Upper lobe of left lung (tissue), 6 donors: ENCODE data around the gene HERC4. TPM values are rescaled to one million over a fixed set of nuclear protein-coding genes. Genes with fewer than 3 reads are reported as not detected.
"Not testable (repeated sequence)": the region's sequence is repeated elsewhere in the genome, so short reads cannot be mapped to it uniquely, and the experiment has no call there.

Experiments
- ATAC-seq, 2 donors: fragments of 200-7000 bp; cut with Tn5 transposase; one replicate each; pipeline ENCODE4 v1.9.1; 2022; ENCODE audit warnings: mild to moderate bottlenecking in 2 of 2, moderate library complexity in 2 of 2; ENCODE audit not compliant: low FRiP score in 2 of 2
- DNase-seq, 2 donors: peaks; one replicate each; pipeline ENCODE4 v3.0.0-alpha.2; 2019 to 2020
- H3K27ac ChIP-seq, 4 donors: fragments of 200-600 bp; sonication (generic); one replicate each; pipeline ENCODE4 v1.5.1; 2016 to 2019
- H3K27me3 ChIP-seq, 4 donors: fragments of 200-600 bp; sonication (generic); one replicate each; pipeline ENCODE4 v1.5.1; 2017 to 2019
- H3K36me3 ChIP-seq, 4 donors: fragments of 200-600 bp; sonication (generic); one replicate each; pipeline ENCODE4 v1.5.1; 2016 to 2019
- H3K4me1 ChIP-seq, 4 donors: fragments of 200-600 bp; sonication (generic); one replicate each; pipeline ENCODE4 v1.5.1; 2018 to 2019
- H3K4me3 ChIP-seq, 4 donors: fragments of 200-600 bp; sonication (generic); one replicate each; pipeline ENCODE4 v1.5.1; 2017 to 2019; ENCODE audit warnings: mild to moderate bottlenecking in 2 of 4, moderate library complexity in 1 of 4
- H3K9me3 ChIP-seq, 4 donors: fragments of 200-600 bp; sonication (generic); one replicate each; pipeline ENCODE4 v1.5.1; 2018 to 2019
- EP300 ChIP-seq, 4 donors: sonication (generic); formaldehyde crosslinking; IDR thresholded peaks; one replicate each; pipeline ENCODE4 v1.5.1; 2017; ENCODE audit warnings: antibody characterized with exemption in 4 of 4, control low read depth in 2 of 4
- POLR2A ChIP-seq, 4 donors: fragments of 450-650 bp; IDR thresholded peaks; one replicate each; pipeline ENCODE4 v1.5.1; 2016 to 2017; ENCODE audit warnings: antibody characterized with exemption in 4 of 4, mild to moderate bottlenecking in 2 of 4
- POLR2AphosphoS5 ChIP-seq, 2 donors: sonication (generic); formaldehyde crosslinking; IDR thresholded peaks; one replicate each; pipeline ENCODE4 v1.5.1; 2017; ENCODE audit warnings: antibody characterized with exemption in 2 of 2
- WGBS, 2 donors: methylation state at CpG; one replicate each; pipeline ENCODE4 v1.1.5; 2017 to 2018; 5-methylcytosine and 5-hydroxymethylcytosine counted together
- total RNA-seq, 6 donors: library from RNA; depleted of rRNA in 4 of 6; stranded (reverse); fragments of >200 nt in 4 of 6; gene quantifications; one replicate each; pipeline versions ENCODE4 v1.1.0 to v1.2.1, GENCODE V29; 2016 to 2021
- TF ChIP-seq, protein P1 (sequence below), 6 experiments: fragments of 450-650 bp in 4 of 6; fragments of 200-600 bp in 2 of 6; sonication (generic) in 2 of 6; IDR thresholded peaks; one replicate each; pipeline ENCODE4 v1.5.1; 2016 to 2019; ENCODE audit warnings: antibody characterized with exemption in 6 of 6
- donor health status: DM: no; HTN: no; CAD: no; lungs with moderate emphysema.
- donor health status: DM: no; HTN: yes; CAD: no; lungs with severe emphysema.

The HERC4 gene
- total RNA-seq, 6 donors from 2014 or later = 32.1 to 82.5 (median 46.7) TPM

GRCh38 chr10:67969875-67970274 lies 105.2 kb downstream of the HERC4 start:
- Histone ChIP-seq H3K4me3 (no peak overlapping the region), H3K36me3 (peaks cover 0 to 67% (median 12%) of the 10 kb centered on the region in 4 donors), H3K27ac (no peak overlapping the region), H3K27me3 (no peaks in the 10 kb centered on the region), H3K9me3 (peaks cover 4 to 12% (median 9%) of the 10 kb centered on the region in 4 donors), H3K4me1 (no peaks in the 10 kb centered on the region)
- DNase-seq (no peak), ATAC-seq (no peak)
- TF ChIP-seq POLR2AphosphoS5 (IDR thresholded peaks at IDR 0.05) = no peak
- no peak for TF ChIP-seq EP300 (IDR thresholded peaks at IDR 0.05)
- TF ChIP-seq, protein P1, sequence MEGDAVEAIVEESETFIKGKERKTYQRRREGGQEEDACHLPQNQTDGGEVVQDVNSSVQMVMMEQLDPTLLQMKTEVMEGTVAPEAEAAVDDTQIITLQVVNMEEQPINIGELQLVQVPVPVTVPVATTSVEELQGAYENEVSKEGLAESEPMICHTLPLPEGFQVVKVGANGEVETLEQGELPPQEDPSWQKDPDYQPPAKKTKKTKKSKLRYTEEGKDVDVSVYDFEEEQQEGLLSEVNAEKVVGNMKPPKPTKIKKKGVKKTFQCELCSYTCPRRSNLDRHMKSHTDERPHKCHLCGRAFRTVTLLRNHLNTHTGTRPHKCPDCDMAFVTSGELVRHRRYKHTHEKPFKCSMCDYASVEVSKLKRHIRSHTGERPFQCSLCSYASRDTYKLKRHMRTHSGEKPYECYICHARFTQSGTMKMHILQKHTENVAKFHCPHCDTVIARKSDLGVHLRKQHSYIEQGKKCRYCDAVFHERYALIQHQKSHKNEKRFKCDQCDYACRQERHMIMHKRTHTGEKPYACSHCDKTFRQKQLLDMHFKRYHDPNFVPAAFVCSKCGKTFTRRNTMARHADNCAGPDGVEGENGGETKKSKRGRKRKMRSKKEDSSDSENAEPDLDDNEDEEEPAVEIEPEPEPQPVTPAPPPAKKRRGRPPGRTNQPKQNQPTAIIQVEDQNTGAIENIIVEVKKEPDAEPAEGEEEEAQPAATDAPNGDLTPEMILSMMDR (IDR thresholded peaks at IDR 0.05) = no peak
- no peak for TF ChIP-seq POLR2A (IDR thresholded peaks at IDR 0.05)

GRCh38 chr10:67966035-67966434 lies 109.0 kb downstream of the HERC4 start:
- H3K4me1 ChIP-seq, ATAC-seq, H3K27me3 ChIP-seq, H3K9me3 ChIP-seq, H3K27ac ChIP-seq, H3K4me3 ChIP-seq: not testable (repeated sequence)
- H3K36me3 ChIP-seq = peaks cover 0 to 45% (median 2%) of the 10 kb centered on the region in 4 donors
- 71 to 77% methylated on average over 4 of the region's 4 CpGs for WGBS, 2 donors
- DNase-seq = peak in 1 of 2 donors; percentile 57

DNA sequence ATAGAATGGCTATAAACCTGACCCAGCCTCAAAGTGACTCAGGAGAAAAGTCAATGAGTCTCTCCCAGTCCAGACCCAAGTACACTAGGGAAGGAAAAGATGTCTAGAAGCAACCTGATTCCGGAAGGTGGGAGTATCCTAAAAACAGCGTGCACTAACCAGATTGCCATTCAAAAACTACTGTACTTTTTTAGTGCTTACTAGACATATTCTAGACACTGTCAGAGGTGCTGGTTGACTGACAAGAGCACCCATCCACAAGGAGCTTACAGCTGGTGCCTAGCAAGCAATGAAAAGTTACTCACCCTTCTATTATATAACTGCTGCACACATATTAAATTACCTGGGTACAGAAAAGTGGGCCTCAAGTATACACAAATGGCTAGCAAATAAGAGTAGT lies 109.6 kb downstream of the HERC4 start:
- H3K36me3 ChIP-seq = peaks cover 0 to 48% (median 2%) of the 10 kb centered on the region in 4 donors
- WGBS, 2 donors = 95 to 100% methylated on average over 2 of the region's 2 CpGs

GRCh38 chr10:67959839-67960476 lies 115.1 kb downstream of the HERC4 start:
- WGBS, 2 donors = 95 to 97% methylated on average over 7 to 8 of the region's 8 CpGs
- no peak for ATAC-seq
- TF ChIP-seq POLR2AphosphoS5 (IDR thresholded peaks at IDR 0.05) = no peak
- TF ChIP-seq EP300 (IDR thresholded peaks at IDR 0.05) = no peak
- TF ChIP-seq, protein P1 (IDR thresholded peaks at IDR 0.05) = no peak
- no peak for TF ChIP-seq POLR2A (IDR thresholded peaks at IDR 0.05)
- Histone ChIP-seq H3K27me3 (no peaks in the 10 kb centered on the region), H3K9me3 (no peaks in the 10 kb centered on the region), H3K36me3 (peaks cover 0 to 13% (median under 1%) of the 10 kb centered on the region in 4 donors), H3K4me3 (no peak overlapping the region), H3K4me1 (no peaks in the 10 kb centered on the region), H3K27ac (no peak overlapping the region)
- DNase-seq = no peak

More for the DNA sequence above, 109.6 kb downstream of the HERC4 start:
- DNase-seq (no peak), ATAC-seq (no peak)
- H3K4me1 ChIP-seq = no peaks in the 10 kb centered on the region
- H3K9me3 ChIP-seq = no peaks in the 10 kb centered on the region
- H3K27ac ChIP-seq = no peak overlapping the region
- no peaks in the 10 kb centered on the region for H3K27me3 ChIP-seq
- TF ChIP-seq POLR2AphosphoS5 (IDR thresholded peaks at IDR 0.05) = no peak
- no peak for TF ChIP-seq EP300 (IDR thresholded peaks at IDR 0.05)
- no peak for TF ChIP-seq POLR2A (IDR thresholded peaks at IDR 0.05)
- TF ChIP-seq, protein P1 (IDR thresholded peaks at IDR 0.05) = no peak
- no peak overlapping the region for H3K4me3 ChIP-seq

GRCh38 chr10:67955614-67956013 lies 119.5 kb downstream of the HERC4 start:
- Histone ChIP-seq H3K36me3 (peaks cover 0 to 25% (median 5%) of the 10 kb centered on the region in 4 donors), H3K4me3 (no peak overlapping the region), H3K27ac (no peak overlapping the region), H3K9me3 (no peaks in the 10 kb centered on the region), H3K27me3 (no peaks in the 10 kb centered on the region), H3K4me1 (no peaks in the 10 kb centered on the region)
- no peak for ATAC-seq
- WGBS, 2 donors = 95 to 98% methylated on average over 6 of the region's 6 CpGs
- DNase-seq = no peak
- TF ChIP-seq, protein P1 (IDR thresholded peaks at IDR 0.05) = no peak
